ENCODE measurements around the gene TRAP1. TPM values are rescaled to one million over a fixed set of nuclear protein-coding genes. Genes with fewer than 3 reads are reported as not detected.

Gene TRAP1
- polyA plus RNA-seq, 1 donor from 2014 or later: 73.0 TPM

DNA sequence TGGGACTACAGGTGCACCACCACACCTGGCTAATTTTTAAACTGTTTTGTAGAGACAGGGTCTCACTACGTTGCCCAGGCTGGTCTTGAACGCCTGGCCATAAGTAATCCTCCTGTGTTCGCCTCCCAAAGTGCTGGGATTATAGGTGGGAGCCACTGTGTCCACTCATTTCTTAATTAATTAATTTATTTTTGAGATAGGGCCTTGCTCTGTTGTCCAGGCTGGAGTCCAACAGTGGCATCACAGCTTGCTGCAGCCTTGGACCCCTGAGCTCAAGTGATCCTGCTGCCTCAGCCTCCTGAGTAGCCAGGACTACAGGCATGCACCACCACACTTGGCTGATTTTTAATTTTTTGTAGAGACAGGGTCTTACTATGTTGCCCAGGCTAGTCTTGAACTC, 47.1 kb upstream of the TRAP1 start:
- no peak overlapping the region for H3K4me3 ChIP-seq (ENCODE audit: low read length)
- H3K9ac ChIP-seq (ENCODE audit: low read length): no peak overlapping the region
- no peaks in the 10 kb centered on the region for H3K9me2 ChIP-seq (ENCODE audit: insufficient read depth, low read length)
- no peak overlapping the region for H3K4me2 ChIP-seq (ENCODE audit: low read length)
- no peaks in the 10 kb centered on the region for H3F3A ChIP-seq (ENCODE audit: insufficient read depth, low read length, poor library complexity, severe bottlenecking)
- peaks cover 4% of the 10 kb centered on the region for H3K79me2 ChIP-seq (replicated peaks; ENCODE audit: insufficient read depth, low read length)
- no peak overlapping the region for H3K27ac ChIP-seq (ENCODE audit: low read length)
- TF ChIP-seq MXI1 (conservative IDR thresholded peaks at IDR 0.05; ENCODE audit: poor library complexity, severe bottlenecking) (no peak), EZH2 (IDR thresholded peaks at IDR 0.05; ENCODE audit: borderline replicate concordance, insufficient read depth, low read length, poor library complexity, severe bottlenecking) (no peak), TAF1 (IDR thresholded peaks at IDR 0.05; ENCODE audit: low read depth) (no peak), RAD21 (conservative IDR thresholded peaks at IDR 0.05) (no peak), EP300 (conservative IDR thresholded peaks at IDR 0.05; ENCODE audit: poor library complexity, severe bottlenecking) (no peak), SMC3 (conservative IDR thresholded peaks at IDR 0.05; ENCODE audit: poor library complexity) (no peak), POLR2AphosphoS5 (IDR thresholded peaks at IDR 0.05) (no peak)
- TF ChIP-seq, protein P1, sequence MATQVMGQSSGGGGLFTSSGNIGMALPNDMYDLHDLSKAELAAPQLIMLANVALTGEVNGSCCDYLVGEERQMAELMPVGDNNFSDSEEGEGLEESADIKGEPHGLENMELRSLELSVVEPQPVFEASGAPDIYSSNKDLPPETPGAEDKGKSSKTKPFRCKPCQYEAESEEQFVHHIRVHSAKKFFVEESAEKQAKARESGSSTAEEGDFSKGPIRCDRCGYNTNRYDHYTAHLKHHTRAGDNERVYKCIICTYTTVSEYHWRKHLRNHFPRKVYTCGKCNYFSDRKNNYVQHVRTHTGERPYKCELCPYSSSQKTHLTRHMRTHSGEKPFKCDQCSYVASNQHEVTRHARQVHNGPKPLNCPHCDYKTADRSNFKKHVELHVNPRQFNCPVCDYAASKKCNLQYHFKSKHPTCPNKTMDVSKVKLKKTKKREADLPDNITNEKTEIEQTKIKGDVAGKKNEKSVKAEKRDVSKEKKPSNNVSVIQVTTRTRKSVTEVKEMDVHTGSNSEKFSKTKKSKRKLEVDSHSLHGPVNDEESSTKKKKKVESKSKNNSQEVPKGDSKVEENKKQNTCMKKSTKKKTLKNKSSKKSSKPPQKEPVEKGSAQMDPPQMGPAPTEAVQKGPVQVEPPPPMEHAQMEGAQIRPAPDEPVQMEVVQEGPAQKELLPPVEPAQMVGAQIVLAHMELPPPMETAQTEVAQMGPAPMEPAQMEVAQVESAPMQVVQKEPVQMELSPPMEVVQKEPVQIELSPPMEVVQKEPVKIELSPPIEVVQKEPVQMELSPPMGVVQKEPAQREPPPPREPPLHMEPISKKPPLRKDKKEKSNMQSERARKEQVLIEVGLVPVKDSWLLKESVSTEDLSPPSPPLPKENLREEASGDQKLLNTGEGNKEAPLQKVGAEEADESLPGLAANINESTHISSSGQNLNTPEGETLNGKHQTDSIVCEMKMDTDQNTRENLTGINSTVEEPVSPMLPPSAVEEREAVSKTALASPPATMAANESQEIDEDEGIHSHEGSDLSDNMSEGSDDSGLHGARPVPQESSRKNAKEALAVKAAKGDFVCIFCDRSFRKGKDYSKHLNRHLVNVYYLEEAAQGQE (IDR thresholded peaks at IDR 0.05; ENCODE audit: borderline replicate concordance): no peak
- TF ChIP-seq, protein P2, sequence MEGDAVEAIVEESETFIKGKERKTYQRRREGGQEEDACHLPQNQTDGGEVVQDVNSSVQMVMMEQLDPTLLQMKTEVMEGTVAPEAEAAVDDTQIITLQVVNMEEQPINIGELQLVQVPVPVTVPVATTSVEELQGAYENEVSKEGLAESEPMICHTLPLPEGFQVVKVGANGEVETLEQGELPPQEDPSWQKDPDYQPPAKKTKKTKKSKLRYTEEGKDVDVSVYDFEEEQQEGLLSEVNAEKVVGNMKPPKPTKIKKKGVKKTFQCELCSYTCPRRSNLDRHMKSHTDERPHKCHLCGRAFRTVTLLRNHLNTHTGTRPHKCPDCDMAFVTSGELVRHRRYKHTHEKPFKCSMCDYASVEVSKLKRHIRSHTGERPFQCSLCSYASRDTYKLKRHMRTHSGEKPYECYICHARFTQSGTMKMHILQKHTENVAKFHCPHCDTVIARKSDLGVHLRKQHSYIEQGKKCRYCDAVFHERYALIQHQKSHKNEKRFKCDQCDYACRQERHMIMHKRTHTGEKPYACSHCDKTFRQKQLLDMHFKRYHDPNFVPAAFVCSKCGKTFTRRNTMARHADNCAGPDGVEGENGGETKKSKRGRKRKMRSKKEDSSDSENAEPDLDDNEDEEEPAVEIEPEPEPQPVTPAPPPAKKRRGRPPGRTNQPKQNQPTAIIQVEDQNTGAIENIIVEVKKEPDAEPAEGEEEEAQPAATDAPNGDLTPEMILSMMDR (IDR thresholded peaks at IDR 0.05; ENCODE audit: poor library complexity, severe bottlenecking): no peak
- no peaks in the 10 kb centered on the region for H3K9me3 ChIP-seq (ENCODE audit: low read length)
- H3K36me3 ChIP-seq (ENCODE audit: insufficient read depth, low read length): peaks cover 6% of the 10 kb centered on the region
- H3K27me3 ChIP-seq (ENCODE audit: insufficient read depth, low read depth, low read length): no peaks in the 10 kb centered on the region
- H2AFZ ChIP-seq (ENCODE audit: low read depth, low read length): no peak overlapping the region
- H4K20me1 ChIP-seq (ENCODE audit: insufficient read depth): no peaks in the 10 kb centered on the region

DNA sequence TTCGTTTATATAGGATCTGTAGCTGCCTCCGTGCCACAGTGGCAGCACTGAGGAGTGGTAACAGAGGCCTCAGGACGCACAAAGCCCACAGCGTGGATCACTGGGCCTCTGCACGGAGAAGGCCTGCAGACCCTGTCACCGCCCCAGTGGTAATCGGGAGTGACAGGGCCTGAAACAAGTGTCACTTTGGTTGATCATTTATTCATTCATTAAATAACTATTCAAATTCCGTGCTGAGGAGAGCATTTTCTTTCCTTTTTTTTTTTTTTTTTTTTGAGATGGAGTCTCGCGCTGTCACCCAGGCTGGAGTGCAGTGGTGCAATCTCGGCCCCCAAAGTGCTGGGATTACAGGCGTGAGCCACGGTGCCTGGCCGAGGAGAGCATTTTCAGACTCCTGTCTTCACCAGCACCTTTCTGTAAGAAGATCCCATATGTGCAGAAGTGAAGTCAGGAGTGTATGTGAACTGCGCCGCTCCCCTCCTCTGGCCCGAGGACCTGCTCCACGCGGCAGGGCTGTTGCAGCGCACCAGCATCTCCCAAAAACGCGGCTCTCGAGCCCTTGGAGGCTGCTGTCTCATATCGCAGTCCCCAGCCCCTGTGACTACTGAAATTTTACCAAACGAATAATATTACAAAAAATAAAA, 44.9 kb upstream of the TRAP1 start:
- no peak for TF ChIP-seq MXI1 (conservative IDR thresholded peaks at IDR 0.05; ENCODE audit: poor library complexity, severe bottlenecking)
- TF ChIP-seq POLR2AphosphoS5 (IDR thresholded peaks at IDR 0.05): no peak
- TF ChIP-seq, protein P2 (IDR thresholded peaks at IDR 0.05; ENCODE audit: poor library complexity, severe bottlenecking): no peak
- no peak for TF ChIP-seq SMC3 (conservative IDR thresholded peaks at IDR 0.05; ENCODE audit: poor library complexity)
- TF ChIP-seq, protein P1 (IDR thresholded peaks at IDR 0.05; ENCODE audit: borderline replicate concordance): no peak
- no peak for TF ChIP-seq EP300 (conservative IDR thresholded peaks at IDR 0.05; ENCODE audit: poor library complexity, severe bottlenecking)
- TF ChIP-seq EZH2 (IDR thresholded peaks at IDR 0.05; ENCODE audit: borderline replicate concordance, insufficient read depth, low read length, poor library complexity, severe bottlenecking): no peak
- no peak for TF ChIP-seq TAF1 (IDR thresholded peaks at IDR 0.05; ENCODE audit: low read depth)
- no peak for TF ChIP-seq RAD21 (conservative IDR thresholded peaks at IDR 0.05)
- H3K4me2 ChIP-seq (ENCODE audit: low read length): no peak overlapping the region
- H3K27ac ChIP-seq (ENCODE audit: low read length): no peak overlapping the region
- H3K36me3 ChIP-seq (ENCODE audit: insufficient read depth, low read length): peaks cover 6% of the 10 kb centered on the region
- no peaks in the 10 kb centered on the region for H3F3A ChIP-seq (ENCODE audit: insufficient read depth, low read length, poor library complexity, severe bottlenecking)
- H3K9ac ChIP-seq (ENCODE audit: low read length): no peak overlapping the region
- no peaks in the 10 kb centered on the region for H3K27me3 ChIP-seq (ENCODE audit: insufficient read depth, low read depth, low read length)
- H3K9me3 ChIP-seq (ENCODE audit: low read length): no peaks in the 10 kb centered on the region
- no peak overlapping the region for H2AFZ ChIP-seq (ENCODE audit: low read depth, low read length)
- peaks cover 4% of the 10 kb centered on the region for H3K79me2 ChIP-seq (replicated peaks; ENCODE audit: insufficient read depth, low read length)
- no peak overlapping the region for H3K4me3 ChIP-seq (ENCODE audit: low read length)
- H4K20me1 ChIP-seq (ENCODE audit: insufficient read depth): no peaks in the 10 kb centered on the region
- no peaks in the 10 kb centered on the region for H3K9me2 ChIP-seq (ENCODE audit: insufficient read depth, low read length)
